ENCODE measurements around the gene CYTH2. TPM values are rescaled to one million over a fixed set of nuclear protein-coding genes. Genes with fewer than 3 reads are reported as not detected.

Gene CYTH2
- polyA plus RNA-seq, 1 donor from 2014 or later = 397 TPM

GRCh38 chr19:48471836-48472235, 2.7 kb downstream of the CYTH2 start:
- no peak overlapping the region for H2AFZ ChIP-seq (ENCODE audit: low read depth, low read length)
- TF ChIP-seq POLR2AphosphoS5 (IDR thresholded peaks at IDR 0.05) = no peak
- no peak for TF ChIP-seq EZH2 (IDR thresholded peaks at IDR 0.05; ENCODE audit: borderline replicate concordance, insufficient read depth, low read length, poor library complexity, severe bottlenecking)
- TF ChIP-seq RAD21 (conservative IDR thresholded peaks at IDR 0.05) = no peak
- no peak overlapping the region for H3K9ac ChIP-seq (ENCODE audit: low read length)
- H3K9me2 ChIP-seq (ENCODE audit: insufficient read depth, low read length) = no peaks in the 10 kb centered on the region
- H3K36me3 ChIP-seq (ENCODE audit: insufficient read depth, low read length) = no peaks in the 10 kb centered on the region
- H3K27me3 ChIP-seq (ENCODE audit: insufficient read depth, low read depth, low read length) = no peaks in the 10 kb centered on the region
- no peaks in the 10 kb centered on the region for H3F3A ChIP-seq (ENCODE audit: insufficient read depth, low read length, poor library complexity, severe bottlenecking)
- no peak overlapping the region for H3K4me2 ChIP-seq (ENCODE audit: low read length)
- peaks cover 25% of the 10 kb centered on the region for H3K79me2 ChIP-seq (replicated peaks; ENCODE audit: insufficient read depth, low read length)
- no peaks in the 10 kb centered on the region for H3K9me3 ChIP-seq (ENCODE audit: low read length)
- no peak overlapping the region for H3K4me3 ChIP-seq (ENCODE audit: low read length)
- H3K27ac ChIP-seq (ENCODE audit: low read length) = no peak overlapping the region
- H4K20me1 ChIP-seq (ENCODE audit: insufficient read depth) = peaks cover 6% of the 10 kb centered on the region

GRCh38 chr19:48473161-48473966, 4.2 kb downstream of the CYTH2 start:
- Histone ChIP-seq H3K27me3 (ENCODE audit: insufficient read depth, low read depth, low read length) (no peaks in the 10 kb centered on the region), H3K9me3 (ENCODE audit: low read length) (no peaks in the 10 kb centered on the region), H3K79me2 (replicated peaks; ENCODE audit: insufficient read depth, low read length) (peaks cover 25% of the 10 kb centered on the region), H3F3A (ENCODE audit: insufficient read depth, low read length, poor library complexity, severe bottlenecking) (no peaks in the 10 kb centered on the region), H3K4me3 (ENCODE audit: low read length) (no peak overlapping the region), H3K9ac (ENCODE audit: low read length) (no peak overlapping the region), H3K36me3 (ENCODE audit: insufficient read depth, low read length) (no peaks in the 10 kb centered on the region), H4K20me1 (ENCODE audit: insufficient read depth) (peaks cover 6% of the 10 kb centered on the region), H3K27ac (ENCODE audit: low read length) (no peak overlapping the region), H3K9me2 (ENCODE audit: insufficient read depth, low read length) (no peaks in the 10 kb centered on the region), H2AFZ (ENCODE audit: low read depth, low read length) (no peak overlapping the region), H3K4me2 (ENCODE audit: low read length) (no peak overlapping the region)
- TF ChIP-seq POLR2AphosphoS5 (IDR thresholded peaks at IDR 0.05) = no peak
- TF ChIP-seq EP300 (conservative IDR thresholded peaks at IDR 0.05; ENCODE audit: poor library complexity, severe bottlenecking) = no peak
- TF ChIP-seq MXI1 (conservative IDR thresholded peaks at IDR 0.05; ENCODE audit: poor library complexity, severe bottlenecking) = no peak
- no peak for TF ChIP-seq RAD21 (conservative IDR thresholded peaks at IDR 0.05)
- no peak for TF ChIP-seq TAF1 (IDR thresholded peaks at IDR 0.05; ENCODE audit: low read depth)
- TF ChIP-seq SMC3 (conservative IDR thresholded peaks at IDR 0.05; ENCODE audit: poor library complexity) = no peak
- no peak for TF ChIP-seq EZH2 (IDR thresholded peaks at IDR 0.05; ENCODE audit: borderline replicate concordance, insufficient read depth, low read length, poor library complexity, severe bottlenecking)
- TF ChIP-seq REST (IDR thresholded peaks at IDR 0.05; ENCODE audit: borderline replicate concordance) = no peak
- no peak for TF ChIP-seq CTCF (IDR thresholded peaks at IDR 0.05; ENCODE audit: poor library complexity, severe bottlenecking)
